ENCODE measurements around the gene GRWD1.

GRWD1 gene

DNA sequence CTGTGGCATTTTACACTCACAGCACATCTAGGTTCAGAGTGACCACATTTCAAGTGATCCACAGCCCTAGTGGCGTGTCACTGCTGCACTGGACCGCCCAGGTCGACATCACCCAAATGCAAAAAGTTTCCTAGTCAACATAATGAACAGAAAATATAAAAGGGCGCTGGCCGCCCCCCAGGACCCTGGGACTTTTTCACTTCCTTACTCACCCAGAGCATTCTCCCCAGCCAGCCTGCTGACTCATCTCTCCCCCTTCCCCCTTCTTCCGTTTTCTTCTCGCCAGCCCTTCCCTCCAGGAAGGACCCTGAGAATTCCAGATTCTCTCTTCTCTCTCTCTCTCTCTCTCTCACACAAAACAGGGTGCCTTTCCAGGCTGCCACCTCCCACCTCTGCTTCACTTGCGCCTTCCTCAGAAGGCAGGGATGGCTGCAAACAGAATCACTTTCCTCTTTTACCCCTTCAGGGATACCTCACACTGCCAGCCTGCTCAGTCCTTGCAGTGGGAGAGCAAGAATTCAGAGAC is 21.0 kb upstream of the GRWD1 start:
- no peak for DNase-seq (ENCODE audit: low spot score)

- no peak for DNase-seq (ENCODE audit: low spot score)
Observed at GRCh38 chr19:48428670-48429069, 17.1 kb upstream of the GRWD1 start.

- DNase-seq (ENCODE audit: low spot score), result no peak
Observed at GRCh38 chr19:48433337-48433736, 12.4 kb upstream of the GRWD1 start.

GRCh38 chr19:48436586-48436985 is 9.2 kb upstream of the GRWD1 start:
- no peak for DNase-seq (ENCODE audit: low spot score)

- DNase-seq (ENCODE audit: low spot score), result no peak
Observed at GRCh38 chr19:48441360-48442050, 4.3 kb upstream of the GRWD1 start.

- no peak for DNase-seq (ENCODE audit: low spot score)
Observed at GRCh38 chr19:48442116-48443035, 3.4 kb upstream of the GRWD1 start.

GRCh38 chr19:48443256-48443655 is 2.5 kb upstream of the GRWD1 start:
- DNase-seq (ENCODE audit: low spot score), result no peak

- no peak for DNase-seq (ENCODE audit: low spot score)
Observed at GRCh38 chr19:48443731-48444128, 2.1 kb upstream of the GRWD1 start.

DNA sequence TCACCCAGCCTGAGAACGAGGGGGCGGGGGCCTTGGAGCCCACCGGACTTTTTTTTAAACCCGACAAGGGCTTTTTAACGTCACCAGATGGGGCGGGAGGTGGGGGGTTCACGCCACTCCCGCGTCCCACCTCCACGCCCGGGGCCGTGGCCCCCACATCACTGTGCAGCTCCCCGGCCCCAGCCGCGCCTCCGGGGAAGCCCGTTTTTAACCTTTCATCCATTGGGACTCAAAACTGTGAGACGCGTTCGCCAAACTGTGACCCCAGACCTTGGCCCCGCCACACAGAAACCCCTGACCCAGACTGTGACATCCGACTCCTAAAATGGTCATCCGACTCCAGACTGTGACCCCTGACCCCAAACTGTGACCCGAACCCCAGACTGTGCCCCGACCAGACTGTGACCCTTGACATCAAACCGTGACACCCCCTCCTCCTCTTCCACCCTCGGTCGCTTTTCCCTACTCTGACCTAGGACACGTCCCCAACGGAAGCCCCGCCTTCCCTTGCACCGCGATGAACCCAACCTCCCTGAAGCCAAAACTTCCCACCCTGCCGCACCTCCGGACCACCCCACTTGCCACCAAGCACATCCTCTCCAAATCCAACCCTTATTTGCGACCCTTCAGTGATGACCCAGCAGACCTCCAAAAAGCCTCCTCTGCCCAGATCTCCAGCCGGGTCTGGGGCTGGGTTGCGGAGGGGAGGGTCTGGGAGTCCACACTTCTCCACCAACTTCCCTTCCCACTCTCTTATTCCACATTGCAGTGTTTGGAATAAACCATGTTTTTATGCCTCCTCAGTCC is 1.5 kb upstream of the GRWD1 start:
- DNase-seq (ENCODE audit: low spot score), result no peak

DNA sequence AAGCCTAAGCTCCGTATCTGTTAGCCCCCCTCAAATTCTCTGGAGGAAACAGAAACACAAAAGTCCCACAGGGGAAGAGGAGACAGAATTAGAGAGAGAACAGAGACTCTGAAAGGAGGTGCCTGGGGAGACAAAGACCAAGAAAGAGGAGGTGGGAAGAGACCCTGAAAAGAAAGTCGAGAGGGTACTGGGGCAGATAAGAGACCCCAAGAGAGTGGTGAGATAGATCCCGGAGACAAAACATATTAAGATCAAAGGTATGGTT is 915 bp upstream of the GRWD1 start:
- DNase-seq (ENCODE audit: low spot score), result no peak

DNA sequence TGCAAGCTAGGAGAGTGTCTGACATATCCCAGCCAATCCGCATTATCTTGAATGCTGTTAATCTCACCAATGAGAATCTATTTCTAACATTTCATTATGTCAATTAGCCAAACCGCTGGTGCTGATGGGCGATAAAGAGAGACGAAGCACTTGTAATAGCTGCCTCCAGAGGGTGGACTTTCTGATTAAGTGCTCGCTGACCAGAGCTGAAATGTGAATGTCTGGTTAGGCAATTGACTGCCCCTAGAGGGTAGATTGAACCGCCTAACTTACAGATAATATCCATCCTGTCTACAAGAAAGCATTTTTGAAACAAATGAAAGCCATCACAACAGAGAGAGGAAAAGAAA is 552 bp upstream of the GRWD1 start:
- DNase-seq (ENCODE audit: low spot score), result peak; percentile 89

GRCh38 chr19:48446579-48446978 is 796 bp downstream of the GRWD1 start:
- DNase-seq (ENCODE audit: low spot score), result no peak

DNA sequence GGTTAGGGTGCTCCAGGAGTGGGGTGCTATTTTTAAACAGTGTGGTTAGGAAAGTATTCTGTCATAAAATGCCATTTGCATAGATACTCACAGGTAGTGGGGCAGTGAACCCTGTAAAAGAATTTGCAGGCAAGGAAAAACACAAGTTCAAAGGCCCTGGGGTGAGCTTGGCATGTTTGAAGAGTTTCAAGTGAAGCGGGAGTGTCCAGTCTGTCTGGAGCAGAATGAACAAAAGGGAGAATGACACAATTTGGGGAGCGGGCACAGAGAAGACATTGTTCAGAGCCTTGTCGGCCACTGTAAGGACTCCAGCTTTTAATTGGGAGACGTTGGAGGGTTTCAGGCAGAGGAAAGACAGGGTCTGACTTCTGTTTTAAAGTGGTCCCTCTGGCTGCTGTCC is 2.8 kb downstream of the GRWD1 start:
- no peak for DNase-seq (ENCODE audit: low spot score)

DNA sequence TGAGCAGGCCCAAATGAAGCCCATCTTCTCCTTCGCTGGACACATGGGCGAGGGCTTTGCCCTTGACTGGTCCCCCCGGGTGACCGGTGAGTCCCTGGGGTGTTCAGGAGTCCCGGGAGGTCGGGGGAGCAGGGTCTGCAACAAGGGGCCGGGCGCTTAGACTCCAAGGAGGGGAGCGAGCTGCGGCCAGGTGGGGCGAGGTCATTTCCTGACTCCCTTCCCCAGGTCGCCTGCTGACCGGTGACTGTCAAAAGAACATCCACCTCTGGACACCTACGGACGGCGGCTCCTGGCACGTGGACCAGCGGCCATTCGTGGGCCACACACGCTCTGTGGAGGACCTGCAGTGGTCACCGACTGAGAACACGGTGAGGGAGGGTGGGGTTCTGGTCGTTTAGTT is 4.7 kb downstream of the GRWD1 start:
- DNase-seq (ENCODE audit: low spot score), result no peak

DNA sequence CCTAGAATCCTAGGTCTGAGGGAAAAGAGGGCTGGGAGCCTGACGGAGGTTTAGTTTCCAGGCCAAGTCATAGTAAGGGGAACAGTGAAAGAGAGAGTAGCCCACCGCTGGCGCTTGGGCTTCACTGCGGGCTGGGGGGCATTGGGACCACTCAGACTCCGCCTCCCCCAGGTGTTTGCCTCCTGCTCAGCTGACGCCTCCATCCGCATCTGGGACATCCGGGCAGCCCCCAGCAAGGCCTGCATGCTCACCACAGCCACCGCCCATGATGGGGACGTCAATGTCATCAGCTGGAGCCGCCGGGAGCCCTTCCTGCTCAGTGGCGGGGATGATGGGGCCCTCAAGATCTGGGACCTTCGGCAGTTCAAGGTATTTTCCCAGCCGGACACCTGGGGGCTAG is 5.1 kb downstream of the GRWD1 start:
- DNase-seq (ENCODE audit: low spot score), result no peak

GRCh38 chr19:48451624-48452023 is 5.8 kb downstream of the GRWD1 start:
- no peak for DNase-seq (ENCODE audit: low spot score)

DNA sequence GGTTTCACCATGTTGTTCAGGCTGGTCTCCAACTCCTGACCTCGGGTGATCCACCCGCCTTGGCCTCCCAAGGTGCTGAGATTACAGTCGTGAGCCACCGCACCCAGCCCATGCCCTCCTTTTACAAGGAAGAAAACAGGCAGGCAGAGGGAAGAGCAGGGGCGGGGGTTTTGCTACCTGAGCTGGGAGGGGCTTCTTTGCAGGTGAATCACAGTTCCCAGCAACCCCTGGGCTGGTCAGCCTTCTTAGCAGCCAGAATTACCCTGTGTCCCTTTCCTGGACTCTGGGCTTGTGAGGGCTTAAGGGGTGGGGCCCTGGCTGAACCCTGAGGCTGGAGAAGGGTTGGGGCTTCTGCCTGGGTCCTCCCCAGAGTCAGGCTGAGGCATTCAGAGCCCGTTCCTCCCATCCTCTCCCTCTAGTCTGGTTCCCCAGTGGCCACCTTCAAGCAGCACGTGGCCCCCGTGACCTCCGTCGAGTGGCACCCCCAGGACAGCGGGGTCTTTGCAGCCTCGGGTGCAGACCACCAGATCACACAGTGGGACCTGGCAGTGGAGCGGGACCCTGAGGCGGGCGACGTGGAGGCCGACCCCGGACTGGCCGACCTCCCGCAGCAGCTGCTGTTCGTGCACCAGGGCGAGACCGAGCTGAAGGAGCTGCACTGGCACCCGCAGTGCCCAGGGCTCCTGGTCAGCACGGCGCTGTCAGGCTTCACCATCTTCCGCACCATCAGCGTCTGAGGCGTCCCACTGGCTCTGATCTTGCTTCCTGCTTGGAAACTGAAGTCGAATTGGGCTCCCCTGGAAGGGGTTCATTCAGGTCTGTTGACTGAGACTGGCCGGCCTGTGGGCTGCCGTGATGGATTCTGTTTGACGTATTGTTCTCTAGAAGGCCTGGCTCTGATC is 6.8 kb downstream of the GRWD1 start:
- no peak for DNase-seq (ENCODE audit: low spot score)

DNA sequence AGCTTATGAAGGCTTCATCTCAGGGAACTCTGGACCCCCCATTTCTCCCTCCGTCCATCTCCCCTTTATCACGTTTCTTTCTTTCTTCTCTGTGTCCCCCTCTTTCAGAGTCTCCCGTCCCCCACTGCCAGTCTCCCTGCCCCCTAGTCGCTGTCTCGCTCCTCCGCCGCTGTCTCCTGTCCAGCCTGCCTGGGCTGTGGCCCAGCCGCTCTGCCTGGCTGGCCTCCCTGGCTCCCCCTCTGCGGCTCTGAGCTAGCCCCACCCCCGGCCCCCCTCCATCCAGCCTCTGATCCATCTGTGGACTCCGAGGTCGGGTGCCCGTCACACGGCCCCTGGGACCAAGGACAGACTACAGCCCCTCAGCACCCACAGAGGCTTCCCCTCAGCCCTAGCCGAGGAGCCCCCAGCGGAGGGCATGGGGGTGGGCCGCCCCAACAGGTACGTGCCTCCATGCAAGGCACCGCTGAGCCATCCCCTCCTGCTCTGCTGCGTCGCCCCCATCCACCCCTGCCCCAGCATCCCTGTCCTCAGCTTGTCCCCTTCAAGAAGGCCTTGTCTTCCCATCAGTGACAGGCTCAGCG is 8.5 kb downstream of the GRWD1 start:
- DNase-seq (ENCODE audit: low spot score), result no peak

GRCh38 chr19:48455171-48455907 is 9.6 kb downstream of the GRWD1 start, which contains the start of gene KCNJ14:
Gene KCNJ14 (plus strand): TSS chr19:48455574. CDS start chr19:48461725, 6,151 bp downstream.
- no peak for DNase-seq (ENCODE audit: low spot score)

GRCh38 chr19:48455908-48456562 is 10.3 kb downstream of the GRWD1 start:
- DNase-seq (ENCODE audit: low spot score), result no peak
